GM10266 (cell line): Measurements from ENCODE around the gene ATAT1.

ENCODE experiments used
- DNase-seq: peaks from one replicate; pipeline ENCODE4 v3.0.0; 2012; ENCODE audit errors: extremely low spot score
- CTCF ChIP-seq: IDR thresholded peaks from 2 replicates; pipeline ENCODE4 v1.5.1; 2012; ENCODE audit warnings: mild to moderate bottlenecking, low read depth; ENCODE audit not compliant: control insufficient read depth, insufficient read depth; ENCODE audit errors: missing control alignments

Gene ATAT1

GRCh38 chr6:30683980-30684338 is 57.3 kb downstream of the ATAT1 start:
- no peak for TF ChIP-seq CTCF

DNA sequence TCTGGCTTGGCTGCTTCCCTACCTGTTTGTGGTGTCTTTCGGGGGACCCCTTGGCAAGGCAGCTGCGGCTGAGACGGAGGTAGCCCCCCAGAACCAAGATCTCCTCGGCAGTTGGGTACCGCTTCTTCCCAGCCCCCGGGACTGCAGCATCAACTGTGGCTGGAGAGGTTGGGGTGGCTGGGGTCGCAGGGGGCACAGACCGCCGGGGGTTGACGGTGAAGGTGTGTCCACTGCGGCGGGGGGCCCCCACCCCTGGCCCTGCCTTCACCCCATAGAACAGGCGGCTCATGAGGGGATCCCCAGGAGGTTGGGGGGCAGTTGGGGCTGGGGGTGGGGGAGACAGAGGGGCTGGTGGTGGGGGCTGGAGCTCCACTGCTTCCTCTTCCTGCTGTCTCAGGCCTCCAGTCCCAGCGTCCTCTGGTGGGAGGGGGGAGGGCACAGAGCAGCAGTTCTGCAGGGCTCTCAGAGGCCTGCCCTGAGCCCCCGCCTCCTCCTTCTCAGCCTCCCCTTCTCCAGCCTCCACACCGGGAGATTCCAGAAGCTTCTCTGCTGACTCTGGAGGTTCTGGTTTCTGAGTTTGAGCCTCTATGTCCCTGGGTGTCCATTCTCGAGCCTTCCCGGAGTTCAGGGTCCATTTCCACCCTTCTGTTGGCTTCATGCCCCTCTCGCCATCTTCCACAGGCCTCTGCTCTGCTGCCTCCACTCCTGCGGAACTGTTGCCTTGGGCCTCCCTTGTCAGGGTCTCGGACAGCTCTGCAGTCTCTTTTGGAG is 57.9 kb downstream of the ATAT1 start:
- no peak for TF ChIP-seq CTCF
- DNase-seq = peak; percentile 68

More at GRCh38 chr6:30683980-30684338, 57.3 kb downstream of the ATAT1 start:
- no peak for DNase-seq

- DNase-seq = no peak
- TF ChIP-seq CTCF = peak; percentile 50
These were observed 58.7 kb downstream of the ATAT1 start for GRCh38 chr6:30685157-30686008.

GRCh38 chr6:30686009-30686907 is 59.6 kb downstream of the ATAT1 start, which contains the start of gene PPP1R18:
Gene PPP1R18, minus strand, starts transcription at chr6:30686645. Its CDS starts 627 bp downstream, at chr6:30686018.
- no peak for TF ChIP-seq CTCF

GRCh38 chr6:30686908-30687658 is 60.4 kb downstream of the ATAT1 start:
- peak; percentile 89 for DNase-seq
- no peak for TF ChIP-seq CTCF

More at GRCh38 chr6:30686009-30686907, 59.6 kb downstream of the ATAT1 start, which contains the start of gene PPP1R18:
- peak; percentile 74 for DNase-seq
